AG04449 (cell line): ENCODE measurements around the gene CALM1.
"Not testable (repeated sequence)": the region's sequence is repeated elsewhere in the genome, so short reads cannot be mapped to it uniquely, and the experiment has no call there.

Experiments used
- CTCF ChIA-PET: fragments of 350-600 bp; formaldehyde crosslinking; extraction: SDS; loops from one replicate; lab custom pipeline; 2021; ENCODE audit warnings: antibody characterized with exemption; lab: Yijun Ruan, JAX
- POLR2A ChIA-PET: fragments of 400-600, 350-600 bp; formaldehyde crosslinking; extraction: SDS; loops from one replicate; lab custom pipeline; 2020; ENCODE audit warnings: antibody characterized with exemption, inconsistent platforms; lab: Yijun Ruan, JAX
- DNase-seq: peaks from one replicate; pipeline ENCODE4 v3.0.0-alpha.2; 2010; ENCODE audit warnings: low read depth, low spot score
- H3K4me3 ChIP-seq: 2 replicates; pipeline ENCODE4 v1.5.1; 2011; ENCODE audit warnings: low read depth, mild to moderate bottlenecking, control low read depth, low read length
- TF ChIP-seq, protein P1 (sequence below): IDR thresholded peaks from one replicate; pipeline ENCODE4 v1.5.1; 2011; ENCODE audit warnings: mild to moderate bottlenecking, moderate library complexity, low read length, control low read depth, inconsistent platforms; ENCODE audit not compliant: insufficient read depth; ENCODE audit errors: missing control alignments

CALM1 gene

DNA sequence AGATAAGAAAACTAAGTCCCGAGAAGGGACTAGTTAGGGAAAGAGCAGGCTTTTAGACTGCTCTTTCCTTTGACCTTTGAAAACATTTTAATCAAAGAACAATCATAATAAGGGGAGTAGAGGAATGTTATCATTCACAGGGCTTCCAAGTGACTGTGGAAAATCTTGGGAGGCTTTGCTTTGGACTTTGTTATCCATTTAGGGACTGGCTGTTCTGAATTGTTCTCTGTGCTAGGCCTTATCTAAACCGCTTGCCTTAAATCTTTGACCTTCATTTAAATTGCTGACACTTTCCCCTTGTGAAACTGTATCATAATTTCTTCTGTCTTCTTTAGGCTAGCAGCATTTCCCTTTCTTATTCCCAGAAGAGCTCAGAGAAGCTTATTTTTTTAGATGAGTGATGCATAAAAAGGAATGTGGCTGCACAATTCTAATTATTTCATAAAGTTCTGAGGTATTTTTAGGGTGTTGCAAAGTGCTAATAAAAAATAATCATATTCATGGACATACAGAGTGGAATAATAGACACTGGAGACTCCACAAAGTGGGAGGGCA is 9.5 kb upstream of the CALM1 start:
- POLR2A ChIA-PET, result interaction anchor here (2.7 kb wide), 1 partner anchor 9 kb away, joined by 18 read pairs; the partner anchor contains the start of gene CALM1

DNA sequence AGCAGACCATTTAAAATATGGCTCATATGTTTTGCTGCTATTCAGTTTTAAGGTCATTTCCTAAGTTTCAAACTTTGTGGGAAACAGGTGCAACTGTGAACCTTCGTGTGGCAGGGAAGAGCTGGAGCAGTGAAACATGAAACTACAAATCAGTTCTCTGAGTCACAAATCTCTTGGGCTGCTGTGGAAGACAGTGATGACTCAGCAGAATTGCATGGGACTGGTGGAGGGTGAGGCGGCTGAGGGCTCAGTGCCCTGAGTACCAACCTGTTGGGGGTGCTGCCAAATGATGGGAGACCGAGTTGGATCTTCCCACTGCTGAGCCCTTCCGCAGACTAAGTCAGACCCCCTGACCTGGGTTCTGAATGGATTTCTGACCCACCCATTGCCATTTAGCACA is 8.4 kb upstream of the CALM1 start:
- TF ChIP-seq, protein P1, sequence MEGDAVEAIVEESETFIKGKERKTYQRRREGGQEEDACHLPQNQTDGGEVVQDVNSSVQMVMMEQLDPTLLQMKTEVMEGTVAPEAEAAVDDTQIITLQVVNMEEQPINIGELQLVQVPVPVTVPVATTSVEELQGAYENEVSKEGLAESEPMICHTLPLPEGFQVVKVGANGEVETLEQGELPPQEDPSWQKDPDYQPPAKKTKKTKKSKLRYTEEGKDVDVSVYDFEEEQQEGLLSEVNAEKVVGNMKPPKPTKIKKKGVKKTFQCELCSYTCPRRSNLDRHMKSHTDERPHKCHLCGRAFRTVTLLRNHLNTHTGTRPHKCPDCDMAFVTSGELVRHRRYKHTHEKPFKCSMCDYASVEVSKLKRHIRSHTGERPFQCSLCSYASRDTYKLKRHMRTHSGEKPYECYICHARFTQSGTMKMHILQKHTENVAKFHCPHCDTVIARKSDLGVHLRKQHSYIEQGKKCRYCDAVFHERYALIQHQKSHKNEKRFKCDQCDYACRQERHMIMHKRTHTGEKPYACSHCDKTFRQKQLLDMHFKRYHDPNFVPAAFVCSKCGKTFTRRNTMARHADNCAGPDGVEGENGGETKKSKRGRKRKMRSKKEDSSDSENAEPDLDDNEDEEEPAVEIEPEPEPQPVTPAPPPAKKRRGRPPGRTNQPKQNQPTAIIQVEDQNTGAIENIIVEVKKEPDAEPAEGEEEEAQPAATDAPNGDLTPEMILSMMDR, result no peak
- ChIA-PET POLR2A (interaction anchor here (0.6 to 2.7 kb wide), 2 partner anchors 8 to 107 kb away, joined by 3 to 18 read pairs; partner anchors contain the start of gene CALM1), CTCF (interaction anchor here (3.5 kb wide), 1 partner anchor 12 kb away, joined by 15 read pairs; no protein-coding TSS in a partner anchor)
- no peak overlapping the region for H3K4me3 ChIP-seq
- DNase-seq, result no peak

More for the DNA sequence above, 9.5 kb upstream of the CALM1 start:
- DNase-seq, result no peak
- TF ChIP-seq, protein P1, result no peak
- H3K4me3 ChIP-seq, result no peak overlapping the region
- CTCF ChIA-PET, result interaction anchor here (4.7 kb wide), 1 partner anchor 13 kb away, joined by 32 read pairs; no protein-coding TSS in a partner anchor

- no peak overlapping the region for H3K4me3 ChIP-seq
- ChIA-PET CTCF (interaction anchor here (3.5 kb wide), 1 partner anchor 12 kb away, joined by 15 read pairs; no protein-coding TSS in a partner anchor), POLR2A (interaction anchor here (0.6 to 2.7 kb wide), 2 partner anchors 8 to 108 kb away, joined by 3 to 18 read pairs; partner anchors contain the start of gene CALM1)
- TF ChIP-seq, protein P1, result no peak
- DNase-seq, result no peak
Observed at GRCh38 chr14:90388982-90389381, 7.8 kb upstream of the CALM1 start.

- ChIA-PET POLR2A (no interaction called here), CTCF (interaction anchor here (0.6 kb wide), 1 partner anchor 10 kb away, joined by 3 read pairs; no protein-coding TSS in a partner anchor)
Observed at GRCh38 chr14:90393966-90394365, 2.9 kb upstream of the CALM1 start.

GRCh38 chr14:90394782-90395181 is 2.0 kb upstream of the CALM1 start:
- CTCF ChIA-PET, DNase-seq, H3K4me3 ChIP-seq: not testable (repeated sequence)
- POLR2A ChIA-PET, result interaction anchor here (2.9 kb wide), 1 partner anchor 11 kb away, joined by 18 read pairs; no protein-coding TSS in a partner anchor

More at GRCh38 chr14:90393966-90394365, 2.9 kb upstream of the CALM1 start:
- DNase-seq, result no peak
- TF ChIP-seq, protein P1, result no peak
- no peak overlapping the region for H3K4me3 ChIP-seq

DNA sequence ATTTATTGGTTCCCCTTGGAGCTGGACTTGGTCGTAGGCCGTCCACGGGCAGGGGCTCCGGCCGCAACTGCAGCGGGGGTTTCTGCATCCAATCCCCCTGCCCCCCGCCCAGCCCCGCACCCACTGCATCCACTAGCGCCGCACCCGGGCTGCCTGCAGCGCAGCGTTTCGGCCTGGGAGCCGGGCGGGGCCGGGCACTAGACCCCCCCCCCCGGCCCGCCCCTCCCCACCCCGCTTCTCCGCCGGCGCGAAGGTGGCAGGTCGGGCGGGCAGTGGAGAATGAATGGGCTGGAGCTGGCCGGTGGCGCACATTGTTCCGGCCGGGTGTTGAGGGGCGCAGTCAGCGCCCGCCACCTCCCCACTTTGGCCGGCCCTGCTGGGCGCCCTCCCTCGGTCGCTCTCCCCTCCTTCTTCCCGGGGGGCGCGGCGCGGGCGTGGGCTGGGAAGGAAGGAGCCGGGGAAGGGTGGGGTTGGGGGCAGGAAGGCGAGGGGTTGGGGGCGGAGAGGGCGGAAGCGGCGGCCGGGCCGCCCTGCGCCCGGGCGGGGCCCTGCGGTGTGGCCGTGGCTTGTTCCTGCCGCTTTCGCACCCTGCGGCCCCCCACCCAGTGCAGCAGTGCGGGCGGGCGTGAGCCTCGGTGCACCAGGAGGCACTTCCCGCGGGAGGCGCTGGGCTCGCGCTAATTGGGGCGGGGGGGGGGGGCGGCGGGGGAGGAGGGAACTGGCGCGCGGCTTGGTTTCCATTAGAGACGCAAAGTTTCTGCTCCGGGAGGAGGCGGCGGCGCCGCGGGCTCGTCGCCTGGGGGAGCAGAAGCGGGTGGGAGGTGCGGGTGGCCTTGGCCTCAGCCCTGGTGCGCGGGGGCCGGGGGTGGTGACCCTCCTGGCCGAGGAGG is 841 bp downstream of the CALM1 start:
- ChIA-PET CTCF (interaction anchor here (0.9 to 1.9 kb wide), 9 partner anchors 9 to 309 kb away, joined by 3 to 7 read pairs (median 4); no protein-coding TSS in a partner anchor), POLR2A (interaction anchor here (0.5 to 2.9 kb wide), 18 partner anchors 10 to 361 kb away, joined by 3 to 19 read pairs (median 4); no protein-coding TSS in a partner anchor)
- H3K4me3 ChIP-seq, result peak overlapping the region; percentile 97
- TF ChIP-seq, protein P1, result no peak
- DNase-seq, result no peak
